Measurements from ENCODE around the gene D2HGDH.

Gene D2HGDH

GRCh38 chr2:241734467-241735208 is at the start of gene D2HGDH:
Gene D2HGDH, plus strand, starts transcription at chr2:241734630. Its CDS starts 595 bp downstream, at chr2:241735225.
- DNase-seq (ENCODE audit: low spot score) = peak; percentile 91

GRCh38 chr2:241686324-241686649 is 48.1 kb upstream of the D2HGDH start:
- DNase-seq (ENCODE audit: low spot score) = no peak

- peak; percentile 98 for DNase-seq (ENCODE audit: low spot score)
Measured at GRCh38 chr2:241686650-241687425, 47.6 kb upstream of the D2HGDH start, which contains the start of gene DTYMK. Gene DTYMK, minus strand, starts transcription at chr2:241686815. Its CDS starts 32 bp downstream, at chr2:241686783.

GRCh38 chr2:241689306-241689705 is 45.1 kb upstream of the D2HGDH start:
- DNase-seq (ENCODE audit: low spot score) = no peak

- no peak for DNase-seq (ENCODE audit: low spot score)
Measured at GRCh38 chr2:241690202-241690717, 44.2 kb upstream of the D2HGDH start.

- DNase-seq (ENCODE audit: low spot score) = no peak
Measured at GRCh38 chr2:241692448-241692847, 42.0 kb upstream of the D2HGDH start.

GRCh38 chr2:241695651-241696050 is 38.8 kb upstream of the D2HGDH start:
- DNase-seq (ENCODE audit: low spot score) = no peak

- DNase-seq (ENCODE audit: low spot score) = no peak
Measured at GRCh38 chr2:241701149-241701398, 33.4 kb upstream of the D2HGDH start.

GRCh38 chr2:241701399-241702154 is 32.9 kb upstream of the D2HGDH start, which contains the start of gene ING5:
Gene ING5, plus strand, starts transcription at chr2:241702039. Its CDS starts 27 bp downstream, at chr2:241702066.
- DNase-seq (ENCODE audit: low spot score) = peak; percentile 90

- peak; percentile 86 for DNase-seq (ENCODE audit: low spot score)
Measured at GRCh38 chr2:241702155-241703031, 32.0 kb upstream of the D2HGDH start.

- DNase-seq (ENCODE audit: low spot score) = peak; percentile 16
Measured at GRCh38 chr2:241703032-241703604, 31.3 kb upstream of the D2HGDH start.

GRCh38 chr2:241706537-241706936 is 27.9 kb upstream of the D2HGDH start:
- DNase-seq (ENCODE audit: low spot score) = no peak

GRCh38 chr2:241708879-241709278 is 25.6 kb upstream of the D2HGDH start:
- no peak for DNase-seq (ENCODE audit: low spot score)

- no peak for DNase-seq (ENCODE audit: low spot score)
Measured at GRCh38 chr2:241719093-241719492, 15.3 kb upstream of the D2HGDH start.

GRCh38 chr2:241720099-241720498 is 14.3 kb upstream of the D2HGDH start:
- no peak for DNase-seq (ENCODE audit: low spot score)

- DNase-seq (ENCODE audit: low spot score) = no peak
Measured at GRCh38 chr2:241720560-241720959, 13.9 kb upstream of the D2HGDH start.

- DNase-seq (ENCODE audit: low spot score) = no peak
Measured at GRCh38 chr2:241721852-241722251, 12.6 kb upstream of the D2HGDH start.

- no peak for DNase-seq (ENCODE audit: low spot score)
Measured at GRCh38 chr2:241722896-241723454, 11.5 kb upstream of the D2HGDH start.

GRCh38 chr2:241724259-241724974 is 10.0 kb upstream of the D2HGDH start:
- DNase-seq (ENCODE audit: low spot score) = no peak
